OCI-M1 (cell line): ENCODE data around the gene PAPPA.

Experiments
- DNase-seq: peaks from one replicate; lab custom pipeline; 2025; lab: John Stamatoyannopoulos, UW

PAPPA gene

GRCh38 chr9:116318468-116319374 is 165.1 kb downstream of the PAPPA start:
- DNase-seq: no peak

GRCh38 chr9:116319480-116319879 is 165.9 kb downstream of the PAPPA start:
- DNase-seq: no peak

GRCh38 chr9:116320290-116320689 is 166.7 kb downstream of the PAPPA start:
- DNase-seq: peak; percentile 86

GRCh38 chr9:116322521-116322920 is 168.9 kb downstream of the PAPPA start:
- DNase-seq: no peak

GRCh38 chr9:116323012-116323411 is 169.4 kb downstream of the PAPPA start:
- DNase-seq: no peak

- no peak for DNase-seq
These were observed 170.0 kb downstream of the PAPPA start for GRCh38 chr9:116323571-116323970.

GRCh38 chr9:116325924-116326323 is 172.3 kb downstream of the PAPPA start:
- no peak for DNase-seq

- no peak for DNase-seq
These were observed 174.3 kb downstream of the PAPPA start for GRCh38 chr9:116327701-116328405.

- no peak for DNase-seq
These were observed 175.9 kb downstream of the PAPPA start for GRCh38 chr9:116329470-116329869.

- no peak for DNase-seq
These were observed 177.7 kb downstream of the PAPPA start for GRCh38 chr9:116331241-116331640.

- DNase-seq: no peak
These were observed 178.5 kb downstream of the PAPPA start for GRCh38 chr9:116332090-116332489.

- DNase-seq: no peak
These were observed 179.7 kb downstream of the PAPPA start for GRCh38 chr9:116333254-116333653.

GRCh38 chr9:116334546-116335150 is 181.1 kb downstream of the PAPPA start:
- no peak for DNase-seq

- no peak for DNase-seq
These were observed 181.8 kb downstream of the PAPPA start for GRCh38 chr9:116335392-116335791.

- no peak for DNase-seq
These were observed 182.7 kb downstream of the PAPPA start for GRCh38 chr9:116336133-116336862.

- DNase-seq: no peak
These were observed 183.4 kb downstream of the PAPPA start for GRCh38 chr9:116337015-116337414.

- no peak for DNase-seq
These were observed 186.7 kb downstream of the PAPPA start for GRCh38 chr9:116340270-116340669.

- no peak for DNase-seq
These were observed 188.5 kb downstream of the PAPPA start for GRCh38 chr9:116342061-116342460.

- DNase-seq: no peak
These were observed 189.3 kb downstream of the PAPPA start for GRCh38 chr9:116342941-116343340.

GRCh38 chr9:116344416-116344815 is 190.8 kb downstream of the PAPPA start:
- peak; percentile 11 for DNase-seq

- no peak for DNase-seq
These were observed 191.8 kb downstream of the PAPPA start for GRCh38 chr9:116345393-116345792.

- no peak for DNase-seq
These were observed 192.2 kb downstream of the PAPPA start for GRCh38 chr9:116345817-116346216.
